AG04449 (cell line): ENCODE data around the gene ERCC6L.

Experiments used
- CTCF ChIA-PET: fragments of 350-600 bp; formaldehyde crosslinking; extraction: SDS; loops from one replicate; lab custom pipeline; 2021; ENCODE audit warnings: antibody characterized with exemption; lab: Yijun Ruan, JAX
- POLR2A ChIA-PET: fragments of 400-600, 350-600 bp; formaldehyde crosslinking; extraction: SDS; loops from one replicate; lab custom pipeline; 2020; ENCODE audit warnings: antibody characterized with exemption, inconsistent platforms; lab: Yijun Ruan, JAX
- DNase-seq: peaks from one replicate; pipeline ENCODE4 v3.0.0-alpha.2; 2010; ENCODE audit warnings: low read depth, low spot score
- H3K4me3 ChIP-seq: 2 replicates; pipeline ENCODE4 v1.5.1; 2011; ENCODE audit warnings: low read depth, mild to moderate bottlenecking, control low read depth, low read length
- TF ChIP-seq, protein P1 (sequence below): IDR thresholded peaks from one replicate; pipeline ENCODE4 v1.5.1; 2011; ENCODE audit warnings: mild to moderate bottlenecking, moderate library complexity, low read length, control low read depth, inconsistent platforms; ENCODE audit not compliant: insufficient read depth; ENCODE audit errors: missing control alignments

The ERCC6L gene

DNA sequence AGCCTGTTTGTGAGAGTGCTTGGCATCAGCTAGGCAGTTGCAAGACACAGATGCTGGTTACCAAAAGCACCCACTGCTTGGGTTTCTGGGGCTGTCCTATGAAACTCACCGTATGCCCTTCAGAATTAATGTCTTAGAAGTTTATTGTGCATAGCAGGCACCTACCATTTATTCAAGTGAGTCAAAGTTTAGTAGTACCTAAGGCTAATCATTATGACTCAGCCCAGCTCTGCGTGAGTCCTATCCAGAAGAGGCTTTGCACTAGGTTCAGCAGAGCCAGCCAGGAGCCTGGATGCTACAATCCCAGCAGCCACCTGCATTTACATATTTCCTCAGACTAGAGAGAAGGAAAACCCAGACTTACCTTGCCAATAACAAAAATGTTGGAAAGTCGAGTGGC is 34.0 kb upstream of the ERCC6L start:
- CTCF ChIA-PET: no interaction called here

DNA sequence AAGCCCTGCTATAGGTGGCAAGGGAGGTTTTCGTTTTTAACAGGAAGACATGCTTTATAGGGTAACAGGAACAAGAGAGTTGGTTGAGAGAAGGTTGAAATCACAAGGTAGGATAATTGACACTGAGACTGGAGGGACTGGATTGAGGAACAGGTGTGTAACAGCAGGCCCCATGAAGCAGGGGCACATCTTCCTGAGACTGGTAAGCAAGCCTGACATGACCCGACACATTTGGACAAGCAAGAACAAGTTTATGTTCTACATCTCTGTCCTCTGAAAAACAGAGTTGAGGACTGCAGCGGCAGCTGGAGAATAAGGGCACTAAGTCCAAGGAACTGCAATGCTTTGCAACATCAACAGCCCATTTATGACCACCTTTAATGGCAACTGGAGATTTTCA is 33.0 kb upstream of the ERCC6L start:
- no peak for DNase-seq
- POLR2A ChIA-PET: no interaction called here
- TF ChIP-seq, protein P1, sequence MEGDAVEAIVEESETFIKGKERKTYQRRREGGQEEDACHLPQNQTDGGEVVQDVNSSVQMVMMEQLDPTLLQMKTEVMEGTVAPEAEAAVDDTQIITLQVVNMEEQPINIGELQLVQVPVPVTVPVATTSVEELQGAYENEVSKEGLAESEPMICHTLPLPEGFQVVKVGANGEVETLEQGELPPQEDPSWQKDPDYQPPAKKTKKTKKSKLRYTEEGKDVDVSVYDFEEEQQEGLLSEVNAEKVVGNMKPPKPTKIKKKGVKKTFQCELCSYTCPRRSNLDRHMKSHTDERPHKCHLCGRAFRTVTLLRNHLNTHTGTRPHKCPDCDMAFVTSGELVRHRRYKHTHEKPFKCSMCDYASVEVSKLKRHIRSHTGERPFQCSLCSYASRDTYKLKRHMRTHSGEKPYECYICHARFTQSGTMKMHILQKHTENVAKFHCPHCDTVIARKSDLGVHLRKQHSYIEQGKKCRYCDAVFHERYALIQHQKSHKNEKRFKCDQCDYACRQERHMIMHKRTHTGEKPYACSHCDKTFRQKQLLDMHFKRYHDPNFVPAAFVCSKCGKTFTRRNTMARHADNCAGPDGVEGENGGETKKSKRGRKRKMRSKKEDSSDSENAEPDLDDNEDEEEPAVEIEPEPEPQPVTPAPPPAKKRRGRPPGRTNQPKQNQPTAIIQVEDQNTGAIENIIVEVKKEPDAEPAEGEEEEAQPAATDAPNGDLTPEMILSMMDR: no peak
- H3K4me3 ChIP-seq: no peak overlapping the region
- CTCF ChIA-PET: interaction anchor here (1.0 to 3.7 kb wide), 3 partner anchors 8 to 26 kb away, joined by 3 to 15 read pairs (median 3); no protein-coding TSS in a partner anchor

More for the DNA sequence above, 34.0 kb upstream of the ERCC6L start:
- no peak overlapping the region for H3K4me3 ChIP-seq
- DNase-seq: no peak
- TF ChIP-seq, protein P1: no peak
- POLR2A ChIA-PET: no interaction called here

DNA sequence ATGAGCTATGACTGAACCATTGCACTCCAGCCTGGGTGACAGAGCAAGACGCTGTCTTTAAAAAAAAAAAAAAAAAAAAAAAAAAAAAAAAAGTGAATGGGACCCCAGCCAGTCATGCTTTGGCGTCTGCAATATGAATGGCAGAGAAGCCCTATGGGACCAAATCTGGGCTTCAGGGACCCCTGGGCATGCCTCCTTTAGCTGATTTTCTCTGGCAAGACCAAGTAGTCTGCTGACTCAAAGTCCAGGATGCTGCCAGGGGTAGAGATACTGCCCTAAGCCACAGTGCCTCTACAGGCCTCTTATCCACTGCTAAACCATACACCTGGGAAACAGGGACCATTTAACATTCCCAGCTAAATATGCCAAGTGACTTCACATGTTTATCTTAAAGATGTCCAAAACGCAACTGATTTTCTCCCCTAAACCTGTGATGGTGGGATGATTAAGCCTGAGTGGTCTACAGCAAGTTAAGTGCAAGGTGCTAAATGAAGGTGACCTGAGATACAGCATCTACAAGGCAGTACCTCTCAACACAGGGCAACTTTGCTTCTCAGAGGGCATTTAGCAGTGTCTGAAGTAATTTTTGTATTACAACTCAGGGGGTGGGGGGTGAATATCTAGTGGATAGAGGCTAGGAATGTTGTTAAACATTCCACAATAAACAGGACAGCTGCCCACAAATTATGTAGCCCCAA is 32.4 kb upstream of the ERCC6L start:
- H3K4me3 ChIP-seq: no peak overlapping the region
- no peak for DNase-seq

DNA sequence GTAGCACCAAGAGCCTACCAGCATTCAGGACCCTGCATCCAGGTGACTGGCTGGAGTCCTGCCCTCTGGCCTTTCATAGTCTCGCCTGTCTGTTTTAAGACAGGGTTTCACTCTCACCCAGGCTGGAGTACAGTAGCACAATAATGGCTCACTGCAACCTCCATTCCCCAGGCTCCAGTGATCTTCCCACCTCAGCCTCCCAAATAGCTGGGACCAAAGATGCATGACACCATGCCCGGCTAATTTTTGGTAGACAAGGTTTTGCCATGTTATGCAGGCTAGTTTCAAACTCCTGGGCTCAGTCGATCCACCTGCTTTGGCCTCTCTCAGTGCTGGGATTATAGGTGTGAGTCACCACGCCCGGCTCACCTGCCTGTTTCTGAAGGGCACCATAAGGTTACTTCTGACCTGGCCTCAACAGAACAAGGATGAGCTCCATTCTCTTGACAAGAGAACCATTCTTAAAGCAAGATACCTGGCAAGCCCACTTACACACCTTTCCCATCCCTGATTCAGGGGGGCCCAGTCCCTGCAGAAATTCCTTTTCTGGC is 31.6 kb upstream of the ERCC6L start:
- ChIA-PET CTCF (interaction anchor here (0.8 to 3.7 kb wide), 2 partner anchors 25 to 42 kb away, joined by 3 to 15 read pairs; no protein-coding TSS in a partner anchor), POLR2A (no interaction called here)
- no peak for DNase-seq
- H3K4me3 ChIP-seq: no peak overlapping the region
- TF ChIP-seq, protein P1: no peak

More for the DNA sequence above, 32.4 kb upstream of the ERCC6L start:
- CTCF ChIA-PET: interaction anchor here (1.0 to 3.7 kb wide), 3 partner anchors 8 to 26 kb away, joined by 3 to 15 read pairs (median 3); no protein-coding TSS in a partner anchor
- POLR2A ChIA-PET: no interaction called here
- TF ChIP-seq, protein P1: no peak

DNA sequence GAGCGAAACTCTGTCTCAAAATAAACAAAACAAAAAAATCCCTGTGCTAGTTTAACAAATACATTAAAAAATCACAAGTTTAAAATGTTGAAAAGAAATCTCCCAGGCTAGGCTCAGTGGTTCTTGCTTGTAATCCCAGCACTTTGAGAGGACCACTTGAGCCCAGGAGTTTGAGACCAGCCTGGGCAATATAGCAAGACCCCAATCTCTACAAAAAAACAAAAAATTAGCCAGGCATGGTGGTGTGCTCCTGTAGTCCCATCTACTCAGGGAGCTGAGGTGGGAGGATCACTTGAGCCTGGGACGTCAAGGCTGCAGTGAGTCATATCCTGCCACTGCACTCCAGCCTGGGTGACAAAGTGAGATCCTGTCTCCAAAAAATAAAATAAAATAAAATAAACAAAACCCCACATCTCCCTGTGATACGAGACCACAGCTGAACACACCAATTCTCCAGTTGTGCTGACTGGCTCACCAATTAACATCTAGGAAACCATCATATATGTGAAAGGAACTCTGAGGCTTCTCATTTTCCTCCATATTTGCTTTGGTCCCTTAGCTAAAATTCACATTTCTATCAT is 30.9 kb upstream of the ERCC6L start:
- POLR2A ChIA-PET: no interaction called here
- CTCF ChIA-PET: interaction anchor here (0.8 to 3.7 kb wide), 2 partner anchors 24 to 41 kb away, joined by 3 to 15 read pairs; no protein-coding TSS in a partner anchor
- no peak overlapping the region for H3K4me3 ChIP-seq
- TF ChIP-seq, protein P1: no peak
- DNase-seq: no peak
